K562 (cell line): ENCODE results near the gene PLTP. TPM values are rescaled to one million over a fixed set of nuclear protein-coding genes. Genes with fewer than 3 reads are reported as not detected.

Source experiments
- ATF7 ChIP-seq: fragments of 450-650 bp; IDR thresholded peaks from 2 replicates; pipeline ENCODE4 v1.7.1; 2014; ENCODE audit warnings: mild to moderate bottlenecking, moderate library complexity
- CBFA2T3 ChIP-seq: fragments of 450-650 bp; IDR thresholded peaks from 2 replicates; pipeline ENCODE4 v1.6.1; 2017
- CREB5 ChIP-seq: fragments of 250-450 bp; sonication (Bioruptor Pico); IDR thresholded peaks from 2 replicates; pipeline ENCODE4 v1.5.0; 2020; ENCODE audit warnings: mild to moderate bottlenecking
- CTCFL ChIP-seq: IDR thresholded peaks from 2 replicates; pipeline ENCODE4 v1.6.1; 2011; ENCODE audit warnings: borderline replicate concordance, low read depth, mild to moderate bottlenecking, moderate library complexity, low read length; ENCODE audit not compliant: insufficient read depth, poor library complexity, severe bottlenecking
- IFI16 ChIP-seq: fragments of 250-450 bp; sonication (Bioruptor Pico); IDR thresholded peaks from 2 replicates; pipeline ENCODE4 v2.1.2; 2022; ENCODE audit warnings: mild to moderate bottlenecking, inconsistent platforms
- ILK ChIP-seq: fragments of 450-650 bp; IDR thresholded peaks from 2 replicates; pipeline ENCODE4 v1.6.1; 2016; ENCODE audit warnings: missing genetic modification characterization, low read depth, mild to moderate bottlenecking, missing compliant biosample characterization, moderate library complexity, borderline replicate concordance
- KLF10 ChIP-seq: fragments of 250-450 bp; sonication (Bioruptor Pico); IDR thresholded peaks from 2 replicates; pipeline ENCODE4 v1.6.1; 2021; ENCODE audit warnings: matching md5 sums
- KLF6 ChIP-seq: fragments of 250-450 bp; sonication (Bioruptor Pico); IDR thresholded peaks from 2 replicates; pipeline ENCODE4 v1.4.0; 2020; ENCODE audit warnings: mild to moderate bottlenecking, moderate library complexity, borderline replicate concordance
- MEF2D ChIP-seq: conservative IDR thresholded peaks from 2 replicates; pipeline ENCODE4 v1.6.1; 2016; ENCODE audit warnings: low read depth, missing genetic modification characterization, missing compliant biosample characterization
- MEIS2 ChIP-seq: fragments of 450-650 bp; IDR thresholded peaks from 2 replicates; pipeline ENCODE4 v1.6.1; 2014; ENCODE audit warnings: mild to moderate bottlenecking; ENCODE audit not compliant: partially characterized antibody
- NEUROD1 ChIP-seq: fragments of 150-350 bp; IDR thresholded peaks from 2 replicates; pipeline ENCODE4 v1.6.1; 2014; ENCODE audit warnings: borderline replicate concordance, low read length, low read depth; ENCODE audit not compliant: partially characterized antibody
- NRF1 ChIP-seq, 2 experiments: fragments of 450-650 bp; IDR thresholded peaks in 1 of 2; conservative IDR thresholded peaks in 1 of 2; 2 replicates each; pipeline ENCODE4 v1.6.1; 2014; ENCODE audit warnings: mild to moderate bottlenecking in 2 of 2
- PTBP1 ChIP-seq: fragments of 200-400 bp; formaldehyde crosslinking; IDR thresholded peaks from 2 replicates; pipeline ENCODE4 v1.6.1; 2017; ENCODE audit warnings: low read depth, low read length
- RFX5 ChIP-seq: IDR thresholded peaks from 2 replicates; pipeline ENCODE4 v1.6.1; 2011; ENCODE audit warnings: low read depth, mild to moderate bottlenecking, improper control_type of control experiment, low read length
- RUNX1 ChIP-seq: sonication (generic); IDR thresholded peaks from 2 replicates; pipeline ENCODE4 v1.6.1; 2016; ENCODE audit warnings: antibody characterized with exemption, low read depth
- STAT5A ChIP-seq: IDR thresholded peaks from 2 replicates; pipeline ENCODE4 v1.6.1; 2012; ENCODE audit warnings: low read length, inconsistent platforms, borderline replicate concordance
- ZNF212 ChIP-seq: fragments of 450-650 bp; formaldehyde crosslinking; IDR thresholded peaks from 2 replicates; pipeline ENCODE4 v1.4.0; 2020; ENCODE audit warnings: mild to moderate bottlenecking
- ZNF324 ChIP-seq: fragments of 250-450 bp; sonication (Bioruptor Pico); IDR thresholded peaks from 2 replicates; pipeline ENCODE4 v1.4.0; 2020; ENCODE audit warnings: mild to moderate bottlenecking
- ZSCAN29 ChIP-seq: fragments of 450-650 bp; IDR thresholded peaks from 2 replicates; pipeline ENCODE4 v1.6.1; 2017
- polyA plus RNA-seq, 8 experiments: library from polyadenylated mRNA; depleted of rRNA in 4 of 8; stranded (reverse) in 5 of 8; unstranded in 3 of 8; fragments of >200 nt; fragmentation: Nextera tagmentation in 2 of 8; fragmentation: Illumina TruSeq in 1 of 8; extraction: Ambion mirVana in 2 of 8; extraction: Trizol in 1 of 8; gene quantifications; 2 replicates each; pipeline versions ENCODE4 v1.2.1 to v1.2.3, GENCODE V29; 2011 to 2014; ENCODE audit warnings: inconsistent platforms in 1 of 8, missing spikeins in 1 of 8
- total RNA-seq, 7 experiments: library from RNA; depleted of rRNA in 6 of 7; stranded (reverse); fragments of >200 nt in 6 of 7; fragmentation: Illumina TruSeq in 2 of 7; extraction: Trizol in 2 of 7; gene quantifications; 2 replicates each; pipeline versions ENCODE4 v1.2.1 to v1.2.3, GENCODE V29; 2011 to 2021; ENCODE audit warnings: low replicate concordance in 1 of 7
- TF ChIP-seq, protein P1 (sequence below): fragments of 450-650 bp; IDR thresholded peaks from 2 replicates; pipeline ENCODE4 v1.6.1; 2016; ENCODE audit warnings: antibody characterized with exemption
- TF ChIP-seq, protein P2 (sequence below), 2 experiments: fragments of 150-350 bp in 1 of 2; IDR thresholded peaks; 2 replicates each; pipeline ENCODE4 v1.6.1; 2012 to 2016; ENCODE audit warnings: low read depth in 2 of 2, low read length in 2 of 2, mild to moderate bottlenecking in 1 of 2, moderate library complexity in 1 of 2

The PLTP gene
- total and polyA plus RNA-seq, 9 of the 15 experiments (the other 6 are each of a cell fraction or from before 2014, with no cell fraction given) = 2.8 to 29.3 (median 17.6) TPM

DNA sequence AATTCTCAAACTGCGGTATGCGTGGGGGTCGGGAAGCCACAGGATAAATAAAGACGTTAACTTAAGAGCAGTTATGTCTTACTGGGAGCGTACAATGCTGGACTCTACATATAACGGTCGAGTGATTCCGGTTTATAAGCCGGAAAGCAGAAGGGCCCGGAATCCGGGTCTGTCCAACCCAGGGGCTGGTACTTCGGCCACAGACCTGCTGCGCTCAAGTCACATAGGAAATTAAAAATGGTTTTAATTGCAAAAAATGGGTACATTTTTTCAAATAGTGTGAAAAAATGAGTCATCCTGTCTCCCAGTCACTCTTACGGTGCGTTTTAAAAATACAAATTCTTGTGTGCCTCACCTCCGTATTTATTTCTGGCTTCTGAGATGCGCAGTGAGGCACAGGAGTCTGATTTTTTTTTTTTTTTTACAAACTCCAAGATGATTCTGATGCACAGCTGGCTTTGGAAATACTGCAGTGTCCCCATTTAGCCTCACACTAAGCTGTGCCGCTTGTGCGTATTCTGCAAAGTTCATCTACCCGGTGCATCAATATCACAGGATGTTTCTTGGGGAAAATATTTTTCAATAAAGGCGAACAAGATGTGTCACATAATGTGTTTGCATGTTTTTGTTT is 23.6 kb upstream of the PLTP start (continued):
- TF ChIP-seq KLF6 (no peak), ZNF324 (CRISPR knock-in tag) (no peak), IFI16 (CRISPR knock-in tag) (no peak), RFX5 (no peak), ILK (no peak), CBFA2T3 (peak; percentile 96), PTBP1 (no peak), ZSCAN29 (peak; percentile 78; the same call in 1 of the 2 replicates), MEF2D (tag) (0 out of 2 replicates have a peak, but pooled peaks have one; percentile 48), CTCFL (no peak), STAT5A (peak; percentile 84), RUNX1 (peak; percentile 95; the same call in 1 of the 2 replicates), KLF10 (CRISPR knock-in tag) (no peak), MEIS2 (no peak), ATF7 (no peak), NEUROD1 (peak; percentile 83), NRF1 (conservative IDR thresholded peaks at IDR 0.05 in 1 of 2, IDR thresholded peaks at IDR 0.05 in 1 of 2) (no peak), CREB5 (CRISPR knock-in tag) (no peak), ZNF212 (no peak)
- TF ChIP-seq, protein P1, sequence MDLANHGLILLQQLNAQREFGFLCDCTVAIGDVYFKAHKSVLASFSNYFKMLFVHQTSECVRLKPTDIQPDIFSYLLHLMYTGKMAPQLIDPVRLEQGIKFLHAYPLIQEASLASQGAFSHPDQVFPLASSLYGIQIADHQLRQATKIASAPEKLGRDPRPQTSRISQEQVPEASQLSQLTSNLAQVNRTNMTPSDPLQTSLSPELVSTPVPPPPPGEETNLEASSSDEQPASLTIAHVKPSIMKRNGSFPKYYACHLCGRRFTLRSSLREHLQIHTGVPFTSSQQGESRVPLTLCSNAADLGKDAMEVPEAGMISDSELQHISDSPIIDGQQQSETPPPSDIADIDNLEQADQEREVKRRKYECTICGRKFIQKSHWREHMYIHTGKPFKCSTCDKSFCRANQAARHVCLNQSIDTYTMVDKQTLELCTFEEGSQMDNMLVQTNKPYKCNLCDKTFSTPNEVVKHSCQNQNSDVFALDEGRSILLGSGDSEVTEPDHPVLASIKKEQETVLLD = no peak; the same call in 1 of the 2 replicates
- TF ChIP-seq, protein P2, sequence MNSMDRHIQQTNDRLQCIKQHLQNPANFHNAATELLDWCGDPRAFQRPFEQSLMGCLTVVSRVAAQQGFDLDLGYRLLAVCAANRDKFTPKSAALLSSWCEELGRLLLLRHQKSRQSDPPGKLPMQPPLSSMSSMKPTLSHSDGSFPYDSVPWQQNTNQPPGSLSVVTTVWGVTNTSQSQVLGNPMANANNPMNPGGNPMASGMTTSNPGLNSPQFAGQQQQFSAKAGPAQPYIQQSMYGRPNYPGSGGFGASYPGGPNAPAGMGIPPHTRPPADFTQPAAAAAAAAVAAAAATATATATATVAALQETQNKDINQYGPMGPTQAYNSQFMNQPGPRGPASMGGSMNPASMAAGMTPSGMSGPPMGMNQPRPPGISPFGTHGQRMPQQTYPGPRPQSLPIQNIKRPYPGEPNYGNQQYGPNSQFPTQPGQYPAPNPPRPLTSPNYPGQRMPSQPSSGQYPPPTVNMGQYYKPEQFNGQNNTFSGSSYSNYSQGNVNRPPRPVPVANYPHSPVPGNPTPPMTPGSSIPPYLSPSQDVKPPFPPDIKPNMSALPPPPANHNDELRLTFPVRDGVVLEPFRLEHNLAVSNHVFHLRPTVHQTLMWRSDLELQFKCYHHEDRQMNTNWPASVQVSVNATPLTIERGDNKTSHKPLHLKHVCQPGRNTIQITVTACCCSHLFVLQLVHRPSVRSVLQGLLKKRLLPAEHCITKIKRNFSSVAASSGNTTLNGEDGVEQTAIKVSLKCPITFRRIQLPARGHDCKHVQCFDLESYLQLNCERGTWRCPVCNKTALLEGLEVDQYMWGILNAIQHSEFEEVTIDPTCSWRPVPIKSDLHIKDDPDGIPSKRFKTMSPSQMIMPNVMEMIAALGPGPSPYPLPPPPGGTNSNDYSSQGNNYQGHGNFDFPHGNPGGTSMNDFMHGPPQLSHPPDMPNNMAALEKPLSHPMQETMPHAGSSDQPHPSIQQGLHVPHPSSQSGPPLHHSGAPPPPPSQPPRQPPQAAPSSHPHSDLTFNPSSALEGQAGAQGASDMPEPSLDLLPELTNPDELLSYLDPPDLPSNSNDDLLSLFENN (IDR thresholded peaks at IDR 0.05; ENCODE audit: low read depth in 2 of 2, low read length in 2 of 2) = peak in 1 of 2 experiments; percentile 94; a peak in 1 of 4 replicates
